Liver (tissue), 9 donors: ENCODE measurements around the gene CFAP61. TPM values are rescaled to one million over a fixed set of nuclear protein-coding genes. Genes with fewer than 3 reads are reported as not detected.

ENCODE experiments used
- DNase-seq: peaks from one replicate; pipeline ENCODE4 v3.0.0-alpha.2; 2017; ENCODE audit warnings: low spot score
- H3K27ac ChIP-seq, 2 donors: one replicate each; pipeline ENCODE4 v1.7.0; 2013; ENCODE audit warnings: inconsistent platforms in 2 of 2, low read length in 2 of 2, control low read depth in 1 of 2, low read depth in 1 of 2, mild to moderate bottlenecking in 1 of 2
- H3K27me3 ChIP-seq, 4 donors: one replicate each; pipeline versions ENCODE4 v1.6.1 to v1.7.0; 2013; ENCODE audit warnings: low read length in 3 of 4, inconsistent platforms in 1 of 4, mild to moderate bottlenecking in 1 of 4, moderate library complexity in 1 of 4; ENCODE audit not compliant: control insufficient read depth in 4 of 4, insufficient read depth in 4 of 4
- H3K36me3 ChIP-seq, 4 donors: one replicate each; pipeline versions ENCODE4 v1.6.1 to v1.7.0; 2013; ENCODE audit warnings: low read length in 3 of 4, mild to moderate bottlenecking in 3 of 4, low read depth in 1 of 4, moderate library complexity in 1 of 4; ENCODE audit not compliant: control insufficient read depth in 4 of 4, insufficient read depth in 3 of 4
- H3K4me1 ChIP-seq, 4 donors: one replicate each; pipeline versions ENCODE4 v1.6.1 to v1.7.0; 2013; ENCODE audit warnings: low read length in 3 of 4, mild to moderate bottlenecking in 3 of 4, moderate library complexity in 1 of 4; ENCODE audit not compliant: control insufficient read depth in 4 of 4, insufficient read depth in 4 of 4
- H3K4me3 ChIP-seq, 3 donors: one replicate each; pipeline versions ENCODE4 v1.6.1 to v1.7.0; 2013; ENCODE audit warnings: low read length in 3 of 3, control low read depth in 1 of 3, low read depth in 1 of 3, mild to moderate bottlenecking in 1 of 3
- H3K9ac ChIP-seq, 2 donors: one replicate each; pipeline ENCODE4 v1.7.0; 2013; ENCODE audit warnings: low read length in 2 of 2, mild to moderate bottlenecking in 2 of 2, moderate library complexity in 2 of 2, control low read depth in 1 of 2, low read depth in 1 of 2
- H3K9me3 ChIP-seq, 4 donors: one replicate each; pipeline versions ENCODE4 v1.6.1 to v1.7.0; 2013; ENCODE audit warnings: low read length in 3 of 4; ENCODE audit not compliant: control insufficient read depth in 4 of 4
- ATF3 ChIP-seq: IDR thresholded peaks from 2 replicates; pipeline ENCODE4 v1.6.1; 2016; ENCODE audit warnings: antibody characterized with exemption
- CTCF ChIP-seq: fragments of 150-350 bp; IDR thresholded peaks from 2 replicates; pipeline ENCODE4 v1.5.1; 2017; ENCODE audit warnings: improper control_type of control experiment, low read depth, low read length; ENCODE audit not compliant: missing input control
- EGR1 ChIP-seq, 2 donors: IDR thresholded peaks; 2 replicates each; pipeline ENCODE4 v1.6.1; 2016 to 2018; ENCODE audit warnings: antibody characterized with exemption in 2 of 2, low read depth in 2 of 2
- FOXA2 ChIP-seq: IDR thresholded peaks from 2 replicates; pipeline ENCODE4 v1.6.1; 2016; ENCODE audit warnings: antibody characterized with exemption
- GABPA ChIP-seq, 2 donors: IDR thresholded peaks in 1 of 2; conservative IDR thresholded peaks in 1 of 2; 2 replicates each; pipeline ENCODE4 v1.6.1; 2016; ENCODE audit warnings: antibody characterized with exemption in 2 of 2, mild to moderate bottlenecking in 1 of 2, moderate library complexity in 1 of 2
- HNF4A ChIP-seq, 2 donors: conservative IDR thresholded peaks; 2 replicates each; pipeline ENCODE4 v1.6.1; 2016; ENCODE audit warnings: antibody characterized with exemption in 2 of 2, mild to moderate bottlenecking in 2 of 2
- HNF4G ChIP-seq: IDR thresholded peaks from 2 replicates; pipeline ENCODE4 v1.6.1; 2016; ENCODE audit warnings: antibody characterized with exemption
- JUND ChIP-seq, 2 donors: IDR thresholded peaks; 2 replicates each; pipeline ENCODE4 v1.6.1; 2016; ENCODE audit warnings: antibody characterized with exemption in 2 of 2
- MAX ChIP-seq: IDR thresholded peaks from 2 replicates; pipeline ENCODE4 v1.6.1; 2016; ENCODE audit warnings: antibody characterized with exemption
- NR2F2 ChIP-seq: IDR thresholded peaks from 2 replicates; pipeline ENCODE4 v1.6.1; 2016; ENCODE audit warnings: antibody characterized with exemption
- RAD21 ChIP-seq, 2 donors: IDR thresholded peaks; 2 replicates each; pipeline ENCODE4 v1.6.1; 2016; ENCODE audit warnings: antibody characterized with exemption in 2 of 2, mild to moderate bottlenecking in 2 of 2
- RXRA ChIP-seq, 2 donors: IDR thresholded peaks; 2 replicates each; pipeline ENCODE4 v1.6.1; 2017 to 2018; ENCODE audit warnings: antibody characterized with exemption in 2 of 2, mild to moderate bottlenecking in 1 of 2
- SP1 ChIP-seq: IDR thresholded peaks from 2 replicates; pipeline ENCODE4 v1.6.1; 2018; ENCODE audit warnings: antibody characterized with exemption, mild to moderate bottlenecking
- TAF1 ChIP-seq: conservative IDR thresholded peaks from 2 replicates; pipeline ENCODE4 v1.6.1; 2016; ENCODE audit warnings: antibody characterized with exemption, mild to moderate bottlenecking
- YY1 ChIP-seq: IDR thresholded peaks from 2 replicates; pipeline ENCODE4 v1.6.1; 2016; ENCODE audit warnings: antibody characterized with exemption, mild to moderate bottlenecking
- ZBTB33 ChIP-seq: IDR thresholded peaks from 2 replicates; pipeline ENCODE4 v1.6.1; 2016; ENCODE audit warnings: antibody characterized with exemption
- WGBS: extraction: QIAGEN DNeasy Blood & Tissue Kit; methylation state at CpG from one replicate; pipeline ENCODE4 v1.1.7; 2013; 5-methylcytosine and 5-hydroxymethylcytosine counted together
- polyA plus RNA-seq, 2 donors: library from polyadenylated mRNA; stranded (reverse) in 1 of 2; unstranded in 1 of 2; fragments of 200-250 nt in 1 of 2; fragments of >200 nt in 1 of 2; fragmentation: Nextera tagmentation in 1 of 2; extraction: Ambion mirVana in 1 of 2; gene quantifications; one replicate each; pipeline versions ENCODE4 v1.2.1 to v1.2.3, GENCODE V29; 2013 to 2015
- total RNA-seq, 2 donors: library from RNA; depleted of rRNA; stranded (reverse); fragments of >200 nt; gene quantifications; one replicate each; pipeline ENCODE4 v1.2.3, GENCODE V29; 2014
- donor health status: healthy.
- donor health status: healthy.
- donor health status: healthy.
- donor health status: healthy.
- donor health status: healthy.

Gene CFAP61
- total and polyA plus RNA-seq, 4 donors: 0.05 TPM; not detected in 3

- Histone ChIP-seq H3K27ac (no peak overlapping the region), H3K4me1 (no peaks in the 10 kb centered on the region), H3K27me3 (no peaks in the 10 kb centered on the region), H3K9me3 (no peaks in the 10 kb centered on the region), H3K36me3 (no peaks in the 10 kb centered on the region), H3K9ac (no peak overlapping the region), H3K4me3 (no peak overlapping the region)
- TF ChIP-seq ATF3 (no peak), HNF4G (no peak), NR2F2 (no peak), CTCF (no peak), RXRA (IDR thresholded peaks at IDR 0.05) (no peak), JUND (IDR thresholded peaks at IDR 0.05) (no peak), FOXA2 (no peak), HNF4A (conservative IDR thresholded peaks at IDR 0.05) (no peak), MAX (no peak), GABPA (IDR thresholded peaks at IDR 0.05 in 1 of 2, conservative IDR thresholded peaks at IDR 0.05 in 1 of 2) (no peak), TAF1 (no peak), RAD21 (IDR thresholded peaks at IDR 0.05) (no peak), SP1 (no peak), YY1 (no peak)
- no peak for DNase-seq
- 71% methylated on average over 7 of the region's 7 CpGs for WGBS
Observed at GRCh38 chr20:20343932-20344331, 291.6 kb downstream of the CFAP61 start.

- no peak overlapping the region for H3K9ac ChIP-seq
- no peaks in the 10 kb centered on the region for H3K4me1 ChIP-seq
- TF ChIP-seq GABPA (IDR thresholded peaks at IDR 0.05 in 1 of 2, conservative IDR thresholded peaks at IDR 0.05 in 1 of 2) (no peak), YY1 (no peak), EGR1 (IDR thresholded peaks at IDR 0.05; ENCODE audit: low read depth in 2 of 2) (no peak), ZBTB33 (no peak)
- no peak for DNase-seq
- H3K27me3 ChIP-seq: no peaks in the 10 kb centered on the region
- no peaks in the 10 kb centered on the region for H3K36me3 ChIP-seq
- WGBS: 88% methylated on average over 4 of the region's 4 CpGs
- H3K9me3 ChIP-seq: peaks cover 0 to 3% (median 0%) of the 10 kb centered on the region in 4 donors
- H3K27ac ChIP-seq: no peak overlapping the region
- H3K4me3 ChIP-seq: no peak overlapping the region
Observed at GRCh38 chr20:20344476-20344875, 292.1 kb downstream of the CFAP61 start.

GRCh38 chr20:20353576-20353975 is 301.2 kb downstream of the CFAP61 start:
- TF ChIP-seq HNF4G (no peak), SP1 (no peak), GABPA (IDR thresholded peaks at IDR 0.05 in 1 of 2, conservative IDR thresholded peaks at IDR 0.05 in 1 of 2) (no peak), EGR1 (IDR thresholded peaks at IDR 0.05; ENCODE audit: low read depth in 2 of 2) (no peak), CTCF (no peak), JUND (IDR thresholded peaks at IDR 0.05) (no peak), ATF3 (no peak), ZBTB33 (no peak), RAD21 (IDR thresholded peaks at IDR 0.05) (no peak), HNF4A (conservative IDR thresholded peaks at IDR 0.05) (no peak), FOXA2 (no peak)
- H3K27me3 ChIP-seq: peaks cover 0 to 4% (median 0%) of the 10 kb centered on the region in 4 donors
- no peaks in the 10 kb centered on the region for H3K4me1 ChIP-seq
- no peak overlapping the region for H3K27ac ChIP-seq
- H3K4me3 ChIP-seq: no peak overlapping the region
- 70% methylated on average over 3 of the region's 3 CpGs for WGBS
- peaks cover 0 to 3% (median 0%) of the 10 kb centered on the region in 4 donors for H3K9me3 ChIP-seq
- H3K9ac ChIP-seq: no peak overlapping the region
- no peak for DNase-seq
- H3K36me3 ChIP-seq: no peaks in the 10 kb centered on the region
